Smooth muscle cell (in vitro differentiated cells): ENCODE measurements around the gene PRKCA. TPM values are rescaled to one million over a fixed set of nuclear protein-coding genes. Genes with fewer than 3 reads are reported as not detected.

Source experiments
- DNase-seq: peaks from one replicate; lab custom pipeline; 2025; ENCODE audit not compliant: unreplicated experiment; lab: John Stamatoyannopoulos, UW
- H2AFZ ChIP-seq: fragments of 200-600 bp; sonication (generic); 2 replicates; pipeline ENCODE4 v1.6.0; 2016; ENCODE audit warnings: antibody characterized with exemption, low read depth, mild to moderate bottlenecking
- H3F3A ChIP-seq: fragments of 200-600 bp; sonication (generic); 2 replicates; pipeline ENCODE4 v1.6.0; 2017; ENCODE audit warnings: antibody characterized with exemption, low read depth
- H3K27ac ChIP-seq: fragments of 200-600 bp; sonication (generic); 2 replicates; pipeline ENCODE4 v1.5.1; 2016; ENCODE audit warnings: low read depth, mild to moderate bottlenecking
- H3K27me3 ChIP-seq: fragments of 200-600 bp; sonication (generic); 2 replicates; pipeline ENCODE4 v1.6.1; 2016; ENCODE audit warnings: low read depth, mild to moderate bottlenecking
- H3K36me3 ChIP-seq: fragments of 200-600 bp; sonication (generic); 2 replicates; pipeline ENCODE4 v1.5.1; 2016; ENCODE audit warnings: low read depth
- H3K4me1 ChIP-seq: fragments of 200-600 bp; sonication (generic); 2 replicates; pipeline ENCODE4 v1.5.1; 2016; ENCODE audit warnings: low read depth
- H3K4me2 ChIP-seq: fragments of 200-600 bp; sonication (generic); 2 replicates; pipeline ENCODE4 v1.6.0; 2016; ENCODE audit warnings: mild to moderate bottlenecking
- H3K4me3 ChIP-seq: fragments of 200-600 bp; sonication (generic); 2 replicates; pipeline ENCODE4 v1.5.1; 2016; ENCODE audit warnings: mild to moderate bottlenecking
- H3K79me2 ChIP-seq: fragments of 200-600 bp; sonication (generic); 2 replicates; pipeline ENCODE4 v1.6.0; 2016; ENCODE audit warnings: low read depth, mild to moderate bottlenecking
- H3K9ac ChIP-seq: fragments of 200-600 bp; sonication (generic); 2 replicates; pipeline ENCODE4 v1.6.0; 2016; ENCODE audit warnings: low read depth
- H3K9me3 ChIP-seq: fragments of 200-600 bp; sonication (generic); replicated peaks from 2 replicates; pipeline ENCODE4 v1.5.1; 2016; ENCODE audit warnings: low read depth
- H4K20me1 ChIP-seq: fragments of 200-600 bp; sonication (generic); 2 replicates; pipeline ENCODE4 v1.6.0; 2016; ENCODE audit warnings: low read depth
- CTCF ChIP-seq: fragments of 200-600 bp; sonication (generic); IDR thresholded peaks from 2 replicates; pipeline ENCODE4 v1.5.1; 2017; ENCODE audit warnings: borderline replicate concordance, mild to moderate bottlenecking, antibody characterized with exemption; ENCODE audit not compliant: insufficient read depth, poor library complexity, severe bottlenecking
- WGBS: methylation state at CpG from one replicate; pipeline ENCODE4 v1.1.7; 2016; ENCODE audit warnings: low lambda C conversion rate; 5-methylcytosine and 5-hydroxymethylcytosine counted together
- polyA plus RNA-seq: library from polyadenylated mRNA; unstranded; fragments of >200 nt; fragmentation: Nextera tagmentation; extraction: Ambion mirVana; gene quantifications from 2 replicates; pipeline ENCODE4 v1.2.1, GENCODE V29; 2016
- total RNA-seq: library from RNA; depleted of rRNA; stranded (reverse); fragments of >200 nt; gene quantifications from 2 replicates; pipeline ENCODE4 v1.2.3, GENCODE V29; 2014

PRKCA gene
- total and polyA plus RNA-seq, 2 experiments from 2014 or later: 0.78 to 7.1 TPM

- peaks cover 8% of the 10 kb centered on the region for H3K9me3 ChIP-seq
- H3K4me2 ChIP-seq: no peak overlapping the region
- no peak overlapping the region for H3K4me3 ChIP-seq
- H3F3A ChIP-seq: no peaks in the 10 kb centered on the region
- H3K9ac ChIP-seq: no peak overlapping the region
- no peaks in the 10 kb centered on the region for H4K20me1 ChIP-seq
- H3K36me3 ChIP-seq: no peaks in the 10 kb centered on the region
- DNase-seq: no peak
- H3K27ac ChIP-seq: no peak overlapping the region
- H3K27me3 ChIP-seq: no peaks in the 10 kb centered on the region
- no peak overlapping the region for H2AFZ ChIP-seq
- no peak for TF ChIP-seq CTCF
- H3K4me1 ChIP-seq: no peaks in the 10 kb centered on the region
- H3K79me2 ChIP-seq: no peaks in the 10 kb centered on the region
Measured at GRCh38 chr17:66698270-66698669, 395.9 kb downstream of the PRKCA start.

GRCh38 chr17:66701462-66701861 is 399.0 kb downstream of the PRKCA start:
- no peak overlapping the region for H3K4me2 ChIP-seq
- no peak for TF ChIP-seq CTCF
- no peaks in the 10 kb centered on the region for H3K79me2 ChIP-seq
- peaks cover 8% of the 10 kb centered on the region for H3K9me3 ChIP-seq
- no peak overlapping the region for H2AFZ ChIP-seq
- no peak overlapping the region for H3K4me3 ChIP-seq
- H3K9ac ChIP-seq: no peak overlapping the region
- no peaks in the 10 kb centered on the region for H3K27me3 ChIP-seq
- no peaks in the 10 kb centered on the region for H3K36me3 ChIP-seq
- no peak overlapping the region for H3K27ac ChIP-seq
- no peaks in the 10 kb centered on the region for H3F3A ChIP-seq
- no peak for DNase-seq
- no peaks in the 10 kb centered on the region for H3K4me1 ChIP-seq
- no peaks in the 10 kb centered on the region for H4K20me1 ChIP-seq

- Histone ChIP-seq H3K9me3 (peaks cover 8% of the 10 kb centered on the region), H3F3A (no peaks in the 10 kb centered on the region), H3K36me3 (no peaks in the 10 kb centered on the region), H3K27me3 (no peaks in the 10 kb centered on the region), H3K27ac (no peak overlapping the region), H3K4me3 (no peak overlapping the region), H3K79me2 (no peaks in the 10 kb centered on the region), H3K4me1 (no peaks in the 10 kb centered on the region), H3K9ac (no peak overlapping the region), H3K4me2 (no peak overlapping the region), H2AFZ (no peak overlapping the region), H4K20me1 (no peaks in the 10 kb centered on the region)
- TF ChIP-seq CTCF: no peak
- WGBS: 92% methylated on average over 1 of the region's 1 CpG
- no peak for DNase-seq
Measured at GRCh38 chr17:66702106-66702936, 399.9 kb downstream of the PRKCA start.

- H3K9ac ChIP-seq: no peak overlapping the region
- no peaks in the 10 kb centered on the region for H3K27me3 ChIP-seq
- H2AFZ ChIP-seq: no peak overlapping the region
- no peak for TF ChIP-seq CTCF
- 85% methylated on average over 2 of the region's 2 CpGs for WGBS
- H3K27ac ChIP-seq: no peak overlapping the region
- no peaks in the 10 kb centered on the region for H3K79me2 ChIP-seq
- H3K4me3 ChIP-seq: no peak overlapping the region
- no peaks in the 10 kb centered on the region for H3K4me1 ChIP-seq
- H4K20me1 ChIP-seq: no peaks in the 10 kb centered on the region
- H3F3A ChIP-seq: no peaks in the 10 kb centered on the region
- no peak for DNase-seq
- H3K9me3 ChIP-seq: no peaks in the 10 kb centered on the region
- H3K36me3 ChIP-seq: no peaks in the 10 kb centered on the region
- H3K4me2 ChIP-seq: no peak overlapping the region
Measured at GRCh38 chr17:66704858-66705520, 402.6 kb downstream of the PRKCA start.
